HCEC 1CT (cell line): ENCODE data around the gene TXNRD2.

ENCODE experiments used
- DNase-seq: peaks from one replicate; pipeline ENCODE4 v3.0.0-alpha.2; 2017

The TXNRD2 gene

DNA sequence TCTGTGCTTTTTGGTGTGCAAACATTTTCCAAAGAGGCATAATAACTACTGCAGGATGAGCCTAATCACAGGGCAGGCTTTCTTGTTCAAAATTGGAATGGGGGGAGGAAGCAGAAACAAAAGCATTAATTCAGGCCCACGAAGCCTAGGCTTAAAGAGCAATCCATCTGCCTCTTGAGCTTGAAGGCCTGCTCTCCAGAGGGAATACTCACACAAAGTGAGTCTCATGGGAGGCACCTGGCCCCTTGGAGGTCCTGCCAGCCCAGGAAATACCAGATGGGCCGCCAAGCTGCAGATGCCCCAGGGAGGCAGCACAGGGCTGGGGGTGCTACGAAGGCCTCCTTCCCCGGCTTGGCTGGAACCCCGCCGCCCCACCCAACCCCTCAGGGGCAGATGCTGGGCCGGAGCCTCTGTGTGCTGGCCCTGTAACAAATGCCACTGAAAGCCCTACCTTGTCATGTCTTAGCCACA, 39.3 kb downstream of the TXNRD2 start:
- DNase-seq: no peak

DNA sequence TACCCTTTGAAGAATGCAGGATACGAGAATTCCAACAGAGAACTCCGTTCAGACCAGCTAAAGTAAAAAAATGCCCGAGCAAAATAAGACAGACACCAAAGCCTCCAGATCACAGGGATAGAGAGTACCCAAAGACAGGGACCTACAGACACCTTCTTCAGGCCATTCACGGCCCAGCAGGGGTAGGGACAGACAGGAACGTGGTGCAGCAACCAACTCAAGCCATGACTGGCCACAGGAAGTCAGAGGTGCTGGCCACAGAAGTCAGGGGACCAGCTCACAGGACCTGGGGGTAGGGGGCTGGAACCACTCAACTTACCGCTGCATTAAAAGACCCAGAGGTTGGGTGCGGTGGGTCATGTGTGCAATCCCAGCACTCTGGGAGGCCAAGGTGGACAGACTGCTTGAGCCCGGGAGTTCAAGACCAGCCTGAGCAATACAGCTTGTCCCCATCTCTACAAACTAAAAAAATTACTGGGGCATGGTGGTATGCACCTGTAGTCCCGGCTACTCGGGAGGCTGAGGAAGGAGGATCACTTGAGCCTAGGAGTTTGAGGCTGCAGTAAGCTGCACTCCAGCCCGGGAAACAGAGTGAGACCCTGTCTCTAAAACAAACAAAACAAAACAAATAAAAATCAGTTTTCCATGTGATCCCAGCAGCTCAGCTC, 39.9 kb downstream of the TXNRD2 start:
- DNase-seq: no peak

GRCh38 chr22:19900707-19901436, 40.7 kb downstream of the TXNRD2 start:
- DNase-seq: no peak

- DNase-seq: no peak
Observed at GRCh38 chr22:19898831-19899567, 42.6 kb downstream of the TXNRD2 start.

- DNase-seq: no peak
Observed at GRCh38 chr22:19898145-19898544, 43.5 kb downstream of the TXNRD2 start.

- no peak for DNase-seq
Observed at GRCh38 chr22:19897726-19898125, 43.9 kb downstream of the TXNRD2 start.

- DNase-seq: no peak
Observed at GRCh38 chr22:19896665-19897355, 44.8 kb downstream of the TXNRD2 start.

DNA sequence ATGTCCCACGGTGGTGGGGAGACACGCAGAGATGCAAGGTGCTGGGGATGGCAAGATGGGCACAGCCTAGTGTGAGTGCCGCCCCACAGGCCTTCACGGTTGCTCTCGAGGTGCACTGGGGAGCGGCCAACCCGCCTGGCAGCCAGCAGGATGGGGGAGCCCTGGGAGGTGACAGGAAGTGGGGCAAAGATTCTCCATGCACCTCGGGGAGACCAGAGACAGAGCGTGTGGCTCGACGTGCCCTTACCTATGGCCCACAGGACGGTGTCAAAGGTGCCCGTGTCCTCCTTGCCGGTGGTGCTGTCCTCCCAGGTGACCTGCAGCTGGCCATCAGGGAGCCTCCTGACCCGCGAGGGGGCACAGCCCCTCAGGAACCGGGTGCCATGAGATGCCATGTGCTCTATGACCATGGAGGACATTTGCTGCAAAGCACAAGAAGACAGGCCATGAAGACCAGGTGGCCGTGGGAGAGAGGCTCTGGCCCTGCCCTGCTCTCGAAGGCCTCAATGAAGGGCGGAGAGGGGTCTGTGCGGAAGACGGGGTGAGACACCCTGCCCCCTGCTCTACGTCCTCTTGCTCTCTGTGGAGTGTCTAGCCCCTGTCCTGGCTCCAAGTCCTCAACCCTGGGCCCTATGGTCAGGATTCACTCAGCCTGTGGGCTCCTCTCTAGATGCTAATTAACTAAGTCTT, 46.3 kb downstream of the TXNRD2 start:
- no peak for DNase-seq

DNA sequence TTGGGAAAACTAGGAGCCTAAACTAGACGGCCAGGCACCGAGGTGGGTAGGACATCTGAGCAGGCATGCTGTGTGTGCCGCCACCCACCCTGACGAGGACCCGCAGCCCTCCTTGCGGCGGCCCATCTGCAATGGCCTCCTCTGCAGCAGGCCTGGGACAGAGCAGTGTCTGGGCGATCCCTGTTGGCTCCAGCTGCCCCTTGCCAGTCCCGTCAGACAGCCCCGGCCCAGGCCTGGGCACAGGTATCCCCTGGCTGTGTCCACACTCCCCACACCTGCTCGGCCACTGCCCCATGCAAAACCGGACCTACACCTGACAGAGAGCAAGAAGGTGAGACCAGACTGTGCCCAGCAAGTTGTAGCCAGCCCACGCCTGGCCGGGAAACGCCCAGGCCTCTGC, 48.3 kb downstream of the TXNRD2 start:
- no peak for DNase-seq

DNA sequence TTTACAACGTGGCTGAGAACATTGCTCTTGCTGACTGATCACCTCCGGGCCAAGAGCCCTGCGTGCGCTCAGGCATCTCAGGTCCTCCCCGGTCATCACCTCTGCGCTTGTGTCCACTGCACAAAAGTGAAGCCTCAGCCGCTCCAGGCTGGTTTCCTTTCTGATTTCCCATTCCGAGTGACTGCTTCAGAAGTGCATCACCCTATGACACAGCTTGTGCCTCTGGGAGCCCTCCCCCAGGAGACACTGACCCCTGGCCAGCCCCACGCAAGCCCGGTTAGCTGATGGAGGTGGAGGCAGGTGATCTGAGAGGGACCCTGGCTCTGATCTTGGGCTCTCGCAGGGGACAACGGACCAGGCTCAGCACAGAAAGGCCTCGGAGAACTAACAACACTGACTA, 48.7 kb downstream of the TXNRD2 start:
- no peak for DNase-seq

DNA sequence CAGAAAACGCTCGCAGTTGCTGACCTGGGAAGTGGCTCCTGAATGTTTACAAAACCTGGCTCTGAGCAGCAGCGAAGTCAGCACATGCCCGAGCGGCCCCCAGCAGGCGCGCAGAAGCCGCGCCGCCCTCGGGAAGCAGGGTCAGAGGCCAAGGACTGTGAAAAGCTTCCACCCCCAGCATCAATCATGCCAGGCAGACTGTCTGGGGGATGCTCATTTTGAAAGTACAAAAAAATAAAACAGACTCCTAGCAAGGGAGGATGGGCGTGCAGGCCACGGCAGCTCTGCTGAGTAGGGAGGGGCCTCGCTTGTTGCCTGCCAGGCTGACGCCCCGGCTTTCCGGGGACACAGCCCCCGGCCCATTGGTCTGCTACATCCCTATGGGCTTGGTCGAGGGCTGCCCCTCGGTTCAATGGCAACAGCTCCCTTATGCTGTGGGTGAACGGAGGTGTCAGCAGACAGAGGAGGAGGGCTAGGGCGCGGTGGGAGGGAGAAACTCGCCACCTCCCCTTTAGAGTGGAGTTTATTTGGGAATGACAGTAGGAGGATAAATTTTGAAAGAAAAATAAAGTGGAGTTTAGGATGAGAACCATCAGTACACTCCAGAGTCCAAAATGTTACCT, 49.2 kb downstream of the TXNRD2 start:
- peak; percentile 31 for DNase-seq

DNA sequence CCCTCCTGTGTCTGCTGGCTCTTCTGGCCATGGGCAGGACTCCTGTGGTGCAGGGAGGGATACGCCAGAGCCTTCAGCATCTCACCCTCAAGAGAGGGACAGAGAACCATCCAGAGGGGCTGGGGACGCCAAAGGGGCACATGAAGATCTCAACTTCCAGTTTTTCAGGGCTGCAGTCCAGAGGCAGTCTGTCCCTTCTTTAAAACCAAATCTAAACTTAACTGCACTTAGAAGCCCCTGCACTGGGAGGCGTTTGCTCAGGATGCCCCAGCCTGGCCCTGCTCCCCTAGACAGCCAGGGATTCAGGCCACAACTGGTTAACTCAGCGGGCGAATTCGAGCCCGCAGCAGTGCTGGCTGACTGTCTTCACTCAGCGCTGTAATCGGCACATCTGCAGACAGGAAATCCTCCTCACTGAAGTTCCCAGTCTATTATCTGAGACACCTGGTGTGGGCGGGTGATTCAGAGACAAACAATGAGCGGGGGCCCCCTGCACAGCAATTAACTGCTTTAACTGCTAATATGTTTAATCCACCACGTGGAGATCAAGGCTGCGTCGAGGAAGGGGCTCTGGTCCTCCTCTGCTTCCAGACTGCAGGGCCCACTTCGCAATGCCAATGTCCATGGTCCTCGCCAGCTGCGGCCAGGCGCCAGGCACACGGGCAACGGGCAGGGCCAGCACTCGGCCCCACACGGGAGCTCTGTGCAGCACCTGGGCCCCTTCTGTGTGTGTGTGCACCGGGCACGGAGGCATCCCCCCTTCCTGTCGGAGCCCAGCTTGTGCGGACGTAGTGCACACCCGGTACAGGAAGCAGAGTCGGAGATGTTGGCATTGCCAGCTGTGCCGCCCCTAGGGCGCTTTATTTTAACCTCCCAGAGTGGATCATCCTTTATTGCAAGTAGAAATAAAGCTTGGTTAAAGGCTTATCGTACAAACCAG, 50.0 kb downstream of the TXNRD2 start:
- peak; percentile 88 for DNase-seq

DNA sequence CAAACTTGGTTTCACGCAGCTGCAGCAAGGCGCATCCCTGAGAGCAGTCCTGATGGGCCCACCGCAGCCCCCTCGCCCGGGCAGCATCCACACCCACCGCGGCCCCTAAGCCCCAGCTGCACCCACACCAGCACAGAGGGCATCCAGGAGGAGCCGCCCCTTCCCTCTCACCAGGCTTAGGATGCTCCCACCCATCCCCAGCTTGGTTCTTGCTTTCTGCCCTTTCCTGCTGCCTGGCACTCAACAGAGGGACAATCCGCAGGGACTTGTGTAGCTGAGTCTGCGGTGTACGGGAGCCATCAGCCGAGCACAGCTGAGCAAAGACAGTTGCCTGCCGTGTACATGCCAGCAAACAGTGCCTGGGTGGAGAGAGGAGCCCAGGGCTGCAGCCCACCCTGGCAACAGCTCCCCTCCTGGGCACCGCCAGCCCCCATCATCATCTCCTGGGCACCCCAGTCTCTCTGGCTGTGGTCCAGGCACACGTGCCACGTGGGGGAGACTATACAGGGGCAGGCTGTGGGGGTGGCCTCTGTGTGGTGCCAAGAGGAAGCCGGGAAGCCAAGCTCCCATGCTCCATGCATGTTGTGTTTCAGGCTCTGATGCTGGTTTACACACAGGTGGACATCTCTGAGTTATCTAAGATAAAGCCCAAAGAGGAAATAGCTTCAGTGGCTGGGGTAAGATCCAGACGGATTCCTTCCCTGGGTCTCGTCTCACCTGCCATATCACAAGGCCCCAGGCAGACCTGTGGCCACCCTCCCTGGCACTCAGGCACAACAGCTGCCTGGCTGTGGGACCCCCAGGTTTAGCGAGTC, 50.9 kb downstream of the TXNRD2 start:
- no peak for DNase-seq

DNA sequence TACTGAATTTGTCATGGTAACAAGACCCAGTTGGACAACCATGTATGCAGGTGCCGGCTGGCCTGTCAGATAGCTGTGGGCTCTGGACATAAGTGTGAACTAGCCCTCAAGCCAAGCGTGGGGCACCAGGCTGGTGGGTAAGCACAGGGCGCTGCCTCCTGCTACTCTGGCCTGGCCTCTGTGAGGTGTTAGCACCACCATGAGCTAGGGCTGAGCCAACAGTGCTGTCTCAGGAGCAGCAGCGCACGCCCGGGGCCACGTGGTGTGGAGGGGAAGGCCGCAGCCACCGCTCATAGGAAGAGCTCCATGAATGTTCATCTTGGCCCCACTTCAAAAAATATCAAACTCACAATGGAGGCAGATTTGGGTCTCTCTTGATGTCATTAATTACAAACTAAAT, 51.7 kb downstream of the TXNRD2 start:
- DNase-seq: no peak

DNA sequence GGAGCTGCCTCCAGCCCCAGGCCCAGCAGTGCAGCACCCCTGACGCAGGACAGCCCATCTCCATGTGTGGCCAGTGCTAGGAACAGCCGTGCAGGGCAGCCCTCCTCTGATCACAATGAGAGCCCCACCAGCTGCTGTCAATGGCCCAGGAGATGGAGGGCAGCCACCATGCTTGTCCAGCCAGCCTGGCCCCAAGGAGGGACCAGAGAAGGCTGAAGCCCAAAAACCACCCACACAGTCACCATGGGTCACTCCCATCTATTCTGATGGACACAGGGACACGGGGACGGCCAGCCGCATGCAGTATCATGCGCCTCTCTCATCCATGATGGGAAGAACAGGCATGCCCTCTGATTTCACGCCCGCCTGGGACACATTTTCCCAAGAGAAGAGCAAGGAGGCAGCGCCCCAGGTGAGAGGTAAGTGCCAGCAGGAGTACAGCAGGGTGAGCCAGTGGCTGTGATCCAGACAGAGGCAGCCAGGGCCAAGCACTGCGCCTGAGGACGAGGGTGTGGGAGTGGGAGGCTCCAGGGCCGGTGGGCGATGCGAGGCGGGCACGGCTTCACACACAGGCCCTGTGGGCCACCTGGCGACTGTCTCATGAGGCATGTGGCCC, 53.4 kb downstream of the TXNRD2 start:
- DNase-seq: no peak

GRCh38 chr22:19887256-19887985, 54.2 kb downstream of the TXNRD2 start:
- no peak for DNase-seq

DNA sequence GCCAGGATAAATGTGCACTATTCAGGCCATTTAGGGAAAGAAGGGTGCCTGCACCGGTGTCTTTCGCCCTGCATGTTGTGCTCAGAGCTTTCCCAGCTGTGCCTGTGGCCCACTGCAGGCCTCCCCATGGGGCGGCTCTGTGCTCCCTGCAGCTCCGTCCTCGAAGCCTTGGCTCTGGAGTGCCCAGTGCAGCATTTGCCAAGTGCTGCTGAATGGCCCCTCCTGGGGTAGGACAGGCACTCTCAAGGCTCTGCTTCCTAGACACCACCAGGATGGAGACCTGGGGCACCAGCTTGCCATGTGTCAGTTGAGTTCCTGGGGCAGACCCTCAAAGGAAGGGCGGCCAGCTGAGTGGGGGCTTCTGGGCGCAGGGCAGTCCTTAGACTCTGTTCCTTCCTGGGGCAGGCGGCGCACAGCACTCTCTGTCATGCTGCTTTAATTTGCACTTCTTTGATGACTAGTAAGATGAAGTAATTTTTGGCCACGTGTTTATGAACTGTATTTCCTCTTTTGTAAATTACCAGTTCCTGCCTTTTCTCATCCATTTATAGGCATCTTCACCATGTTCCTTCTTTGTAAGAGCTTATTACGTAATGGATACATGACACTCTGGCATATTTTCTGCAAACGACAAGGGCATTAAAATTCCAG, 54.9 kb downstream of the TXNRD2 start:
- peak; percentile 82 for DNase-seq
